Measurements from ENCODE around the gene MAL.

DNA sequence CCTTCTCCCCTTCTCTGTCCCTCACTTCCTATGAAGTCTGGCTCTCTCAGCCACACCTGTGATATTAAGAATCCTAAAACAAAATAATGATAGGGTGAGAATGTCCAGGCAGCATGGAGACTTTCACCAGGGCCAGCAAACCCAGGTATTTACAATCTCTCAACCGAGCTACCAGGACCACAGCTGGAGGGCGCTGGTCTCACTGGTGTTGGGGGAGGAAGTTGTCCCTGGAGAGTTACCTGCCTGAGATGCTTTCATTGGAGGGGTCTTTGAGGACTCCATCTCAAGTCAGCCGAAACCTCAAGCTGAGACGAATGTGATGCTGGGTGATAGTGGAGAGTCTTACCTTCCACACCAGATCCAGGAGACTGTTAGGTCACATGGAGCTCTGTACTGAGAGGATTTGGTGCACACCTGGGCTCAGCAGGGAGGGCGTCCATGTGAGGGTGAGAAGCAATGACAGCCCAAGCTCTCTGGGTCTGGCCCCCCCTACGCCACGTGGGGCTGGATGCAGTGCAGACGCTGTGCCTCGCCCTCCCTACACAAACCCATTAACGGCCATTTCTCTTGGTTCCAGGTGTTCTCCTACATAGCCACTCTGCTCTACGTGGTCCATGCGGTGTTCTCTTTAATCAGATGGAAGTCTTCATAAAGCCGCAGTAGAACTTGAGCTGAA is 27.4 kb downstream of the MAL start:
- no peak for TF ChIP-seq ISL1 (CRISPR knock-in tag; IDR thresholded peaks at IDR 0.05)
- TF ChIP-seq ZNF565 (CRISPR knock-in tag; conservative IDR thresholded peaks at IDR 0.05; ENCODE audit: low read depth) = no peak
- no peak for TF ChIP-seq TSHZ2 (CRISPR knock-in tag; IDR thresholded peaks at IDR 0.05)
- TF ChIP-seq GLIS3 (CRISPR knock-in tag; IDR thresholded peaks at IDR 0.05) = no peak
